Suprapubic skin (tissue), 4 donors: ENCODE measurements around the gene ITGA3. TPM values are rescaled to one million over a fixed set of nuclear protein-coding genes. Genes with fewer than 3 reads are reported as not detected.

Source experiments
- DNase-seq, 2 donors: peaks; one replicate each; pipeline ENCODE4 v3.0.0-alpha.2; 2019; ENCODE audit warnings: low spot score in 2 of 2
- H3K27ac ChIP-seq: fragments of 200-600 bp; sonication (generic); one replicate; pipeline ENCODE4 v1.5.1; 2019
- H3K27me3 ChIP-seq: fragments of 200-600 bp; sonication (generic); one replicate; pipeline ENCODE4 v1.5.1; 2019
- H3K36me3 ChIP-seq: fragments of 200-600 bp; sonication (generic); one replicate; pipeline ENCODE4 v1.5.1; 2019
- H3K4me1 ChIP-seq: fragments of 200-600 bp; sonication (generic); one replicate; pipeline ENCODE4 v1.5.1; 2019
- H3K4me3 ChIP-seq: fragments of 200-600 bp; sonication (generic); one replicate; pipeline ENCODE4 v1.5.1; 2019; ENCODE audit warnings: mild to moderate bottlenecking
- H3K9me3 ChIP-seq: fragments of 200-600 bp; sonication (generic); one replicate; pipeline ENCODE4 v1.5.1; 2019
- CTCF ChIP-seq, 2 donors: fragments of 200-600 bp in 1 of 2; fragments of 450-650 bp in 1 of 2; sonication (generic) in 1 of 2; IDR thresholded peaks; one replicate each; pipeline ENCODE4 v1.5.1; 2016 to 2019; ENCODE audit warnings: antibody characterized with exemption in 2 of 2, mild to moderate bottlenecking in 1 of 2, moderate library complexity in 1 of 2
- EP300 ChIP-seq: sonication (generic); formaldehyde crosslinking; IDR thresholded peaks from one replicate; pipeline ENCODE4 v1.6.1; 2017; ENCODE audit warnings: antibody characterized with exemption
- POLR2A ChIP-seq, 2 donors: fragments of 450-650 bp; IDR thresholded peaks; one replicate each; pipeline ENCODE4 v1.6.1; 2017; ENCODE audit warnings: antibody characterized with exemption in 2 of 2, mild to moderate bottlenecking in 2 of 2, moderate library complexity in 2 of 2
- POLR2AphosphoS5 ChIP-seq, 3 donors: sonication (generic); formaldehyde crosslinking; IDR thresholded peaks; one replicate each; pipeline ENCODE4 v1.6.1; 2017; ENCODE audit warnings: antibody characterized with exemption in 3 of 3
- WGBS: methylation state at CpG from one replicate; pipeline ENCODE4 v1.1.5; 2018; 5-methylcytosine and 5-hydroxymethylcytosine counted together
- total RNA-seq, 4 donors: library from RNA; depleted of rRNA; stranded (reverse); fragments of >200 nt; gene quantifications; one replicate each; pipeline ENCODE4 v1.1.0, GENCODE V29; 2016

Gene ITGA3
- total RNA-seq, 4 donors from 2014 or later, result 85.9 to 229 (median 198) TPM

- Histone ChIP-seq H3K4me3 (no peak overlapping the region), H3K36me3 (peaks cover 62% of the 10 kb centered on the region), H3K9me3 (no peaks in the 10 kb centered on the region), H3K27me3 (no peaks in the 10 kb centered on the region), H3K4me1 (peaks cover 26% of the 10 kb centered on the region), H3K27ac (no peak overlapping the region)
- 80% methylated on average over 13 of the region's 16 CpGs for WGBS
- TF ChIP-seq POLR2A (IDR thresholded peaks at IDR 0.05), result no peak
- TF ChIP-seq EP300, result no peak
- no peak for TF ChIP-seq CTCF (IDR thresholded peaks at IDR 0.05)
- TF ChIP-seq POLR2AphosphoS5 (IDR thresholded peaks at IDR 0.05), result no peak
- DNase-seq, result no peak
Observed at GRCh38 chr17:50135316-50136095, 79.6 kb downstream of the ITGA3 start.

- peaks cover 25% of the 10 kb centered on the region for H3K4me1 ChIP-seq
- H3K27me3 ChIP-seq, result no peaks in the 10 kb centered on the region
- H3K36me3 ChIP-seq, result peaks cover 69% of the 10 kb centered on the region
- DNase-seq, result no peak
- TF ChIP-seq POLR2A (IDR thresholded peaks at IDR 0.05) (no peak), CTCF (IDR thresholded peaks at IDR 0.05) (no peak), EP300 (no peak), POLR2AphosphoS5 (IDR thresholded peaks at IDR 0.05) (no peak)
- 84% methylated on average over 7 of the region's 11 CpGs for WGBS
- no peaks in the 10 kb centered on the region for H3K9me3 ChIP-seq
- no peak overlapping the region for H3K27ac ChIP-seq
- no peak overlapping the region for H3K4me3 ChIP-seq
Observed at GRCh38 chr17:50136096-50136687, 80.3 kb downstream of the ITGA3 start.

- WGBS, result 89% methylated on average over 4 of the region's 4 CpGs
- H3K9me3 ChIP-seq, result no peaks in the 10 kb centered on the region
- H3K27ac ChIP-seq, result no peak overlapping the region
- H3K4me1 ChIP-seq, result peaks cover 25% of the 10 kb centered on the region
- H3K27me3 ChIP-seq, result no peaks in the 10 kb centered on the region
- DNase-seq, result no peak
- no peak overlapping the region for H3K4me3 ChIP-seq
- TF ChIP-seq POLR2AphosphoS5 (IDR thresholded peaks at IDR 0.05) (no peak), POLR2A (IDR thresholded peaks at IDR 0.05) (no peak), EP300 (no peak), CTCF (IDR thresholded peaks at IDR 0.05) (no peak)
- H3K36me3 ChIP-seq, result peaks cover 77% of the 10 kb centered on the region
Observed at GRCh38 chr17:50137042-50137441, 81.1 kb downstream of the ITGA3 start.

DNA sequence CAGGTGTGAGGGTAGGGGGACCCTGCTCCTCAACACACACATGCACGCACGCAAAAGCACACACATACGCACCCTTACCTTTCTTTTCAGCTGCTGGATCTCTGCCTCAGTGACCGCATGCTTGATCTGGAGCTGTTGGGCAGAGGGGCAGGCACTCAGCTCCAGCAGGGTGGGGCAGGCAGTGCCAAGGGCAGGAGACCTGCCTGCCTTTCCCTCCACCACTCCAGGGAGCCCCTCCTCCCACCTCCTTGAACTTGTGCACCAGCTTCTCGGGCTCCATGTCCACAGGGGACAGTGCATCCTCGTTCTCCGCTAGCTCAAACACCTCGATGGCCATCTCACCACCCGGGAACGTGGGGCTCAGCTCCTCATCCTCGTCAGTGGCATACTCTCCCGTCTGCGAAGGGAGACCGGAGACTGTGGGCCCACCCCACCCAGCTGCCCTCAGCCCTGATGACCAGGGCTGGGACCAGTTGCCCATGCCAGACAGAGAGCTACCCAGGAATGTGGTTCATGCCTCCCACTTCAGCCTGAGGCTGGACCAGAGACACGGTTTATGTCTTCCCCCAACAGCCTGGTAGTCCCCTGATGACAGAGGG, 83.4 kb downstream of the ITGA3 start:
- 87% methylated on average over 15 of the region's 15 CpGs for WGBS
- Histone ChIP-seq H3K36me3 (peaks cover 100% of the 10 kb centered on the region), H3K27me3 (no peaks in the 10 kb centered on the region), H3K27ac (no peak overlapping the region), H3K4me1 (peaks cover 9% of the 10 kb centered on the region), H3K4me3 (no peak overlapping the region), H3K9me3 (no peaks in the 10 kb centered on the region)
- no peak for TF ChIP-seq POLR2A (IDR thresholded peaks at IDR 0.05)
- TF ChIP-seq CTCF (IDR thresholded peaks at IDR 0.05), result no peak
- TF ChIP-seq POLR2AphosphoS5 (IDR thresholded peaks at IDR 0.05), result no peak
- DNase-seq, result no peak

Other genes with a start within 250 kb of the ITGA3 start
- gene TAC4, start 208.0 kb upstream of the ITGA3 start, total RNA-seq, result not detected
- 1 to 10 TPM; 1.4 to 5.7 (median 3.4) TPM for gene DLX4, start 86.9 kb upstream of the ITGA3 start, total RNA-seq
- 10 to 100 TPM; 12.9 to 31.8 (median 23.8) TPM for gene DLX3, start 60.9 kb upstream of the ITGA3 start, total RNA-seq
- gene PDK2, start 39.2 kb downstream of the ITGA3 start, total RNA-seq, result 100 to 1,000 TPM in 2 of 4 donors, 10 to 100 TPM in 2; 33.2 to 114 (median 69.6) TPM
- under 1 TPM in 1 of 4 donors, not detected in 3; 0.68 TPM for gene SAMD14, start 74.0 kb downstream of the ITGA3 start, total RNA-seq
- 10 to 100 TPM; 21.5 to 26.2 (median 23.7) TPM for gene PPP1R9B, start 94.6 kb downstream of the ITGA3 start, total RNA-seq
- gene SGCA, start 109.9 kb downstream of the ITGA3 start, total RNA-seq, result 1 to 10 TPM; 2.1 to 5.8 (median 4.0) TPM
- 10 to 100 TPM; 19.2 to 56.8 (median 33.1) TPM for gene COL1A1, start 145.5 kb downstream of the ITGA3 start, total RNA-seq
- gene TMEM92, start 218.4 kb downstream of the ITGA3 start, total RNA-seq, result 1 to 10 TPM in 1 of 4 donors, not detected in 3; 1.3 TPM